C4-2B (cell line): ENCODE measurements around the gene TRMT2A.

ENCODE experiments used
- CTCF ChIP-seq: fragments of 450-650 bp; conservative IDR thresholded peaks from 2 replicates; pipeline ENCODE4 v1.5.1; 2017; ENCODE audit warnings: mild to moderate bottlenecking
- ZFX ChIP-seq: fragments of 450-650 bp; IDR thresholded peaks from 2 replicates; pipeline ENCODE4 v1.6.1; 2017

- TF ChIP-seq CTCF (no peak), ZFX (no peak)
Measured at GRCh38 chr22:20086763-20087162, 30.3 kb downstream of the TRMT2A start.
